IPS-NIHi7 (cell line): Measurements from ENCODE around the gene GRK3.

Experiments used
- DNase-seq: peaks from one replicate; pipeline ENCODE4 v3.0.0; 2012; ENCODE audit warnings: mixed read lengths; ENCODE audit errors: extremely low spot score

The GRK3 gene

DNA sequence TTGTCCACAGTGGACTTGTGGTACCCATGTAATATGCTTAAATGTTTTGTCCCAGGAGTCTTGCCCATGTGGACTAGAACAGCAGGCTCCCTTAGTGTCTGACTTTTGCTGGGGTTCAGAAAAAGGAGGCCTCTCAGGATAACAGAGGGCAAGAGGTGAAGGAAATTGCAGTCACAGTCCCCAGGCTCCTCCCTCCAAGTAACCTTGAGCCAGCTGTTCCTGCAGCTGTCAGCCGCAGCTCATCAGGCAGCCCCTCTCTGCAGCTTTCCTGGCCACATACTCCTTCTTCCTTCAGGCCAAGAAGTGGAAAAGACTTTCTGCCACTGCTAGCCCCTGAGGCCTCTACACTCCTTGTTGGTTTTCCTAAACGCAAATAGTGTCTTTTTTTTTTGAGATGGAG is 171.2 kb downstream of the GRK3 start:
- DNase-seq = no peak

DNA sequence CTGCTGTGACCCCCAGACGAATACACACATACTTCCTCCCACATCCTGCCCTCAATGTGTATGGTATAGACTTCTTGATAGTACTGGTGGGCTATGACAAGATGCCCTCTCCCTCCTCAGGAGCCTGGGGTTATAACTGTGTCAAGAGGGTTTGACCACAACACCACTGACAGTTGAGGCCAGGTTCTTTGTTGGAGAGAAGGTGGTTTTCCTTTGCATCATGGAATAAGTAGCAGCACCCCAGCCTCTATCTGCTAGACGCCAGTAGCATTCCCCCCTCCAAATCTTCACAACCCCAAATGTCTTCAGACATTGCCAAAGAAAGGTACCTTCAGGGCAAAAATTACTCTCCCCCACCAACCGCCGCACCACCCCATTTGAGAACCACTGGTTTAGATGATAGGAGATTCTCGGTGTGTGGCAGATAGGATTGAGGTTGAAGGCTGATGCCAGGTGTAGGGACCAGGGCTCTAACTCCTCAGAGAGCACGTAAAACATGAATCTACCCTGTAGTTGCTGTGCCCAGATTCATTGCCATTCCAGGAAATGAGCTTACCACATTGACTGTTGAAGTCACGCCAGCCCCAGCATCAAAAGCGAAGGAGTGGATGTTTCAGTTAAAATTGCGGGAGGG is 172.0 kb downstream of the GRK3 start:
- DNase-seq = no peak

DNA sequence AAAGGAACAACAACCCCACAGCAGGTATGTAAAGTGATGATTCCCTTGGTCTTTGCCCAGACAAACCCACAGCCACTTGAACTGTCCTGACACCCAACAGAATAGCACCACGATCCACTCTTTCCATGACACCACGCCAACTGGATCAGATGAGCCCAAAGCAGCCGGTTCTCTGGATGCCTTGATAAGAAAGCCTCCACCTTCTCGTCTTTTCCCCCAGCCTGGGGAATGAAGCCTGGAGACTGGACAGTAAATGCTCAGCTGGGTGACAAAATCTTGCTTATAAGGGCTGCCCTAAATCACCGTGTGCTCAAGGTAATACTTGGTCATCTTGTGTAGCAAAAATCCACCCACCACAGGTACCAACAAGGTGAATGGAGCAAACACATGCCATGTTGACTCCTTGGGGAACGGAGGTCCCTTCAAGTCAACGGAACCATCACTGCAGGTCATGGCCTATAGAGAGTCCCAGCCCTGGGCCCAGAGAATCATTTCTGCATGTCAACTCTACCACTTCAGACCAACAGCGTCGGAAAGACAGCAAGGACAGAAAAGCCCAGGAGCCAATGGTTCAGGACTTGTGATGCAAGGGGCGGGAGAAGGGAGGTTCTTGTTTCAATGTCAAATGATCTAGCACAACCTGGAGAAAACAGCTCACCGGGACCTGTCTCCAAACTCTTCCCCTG is 175.3 kb downstream of the GRK3 start:
- DNase-seq = no peak

DNA sequence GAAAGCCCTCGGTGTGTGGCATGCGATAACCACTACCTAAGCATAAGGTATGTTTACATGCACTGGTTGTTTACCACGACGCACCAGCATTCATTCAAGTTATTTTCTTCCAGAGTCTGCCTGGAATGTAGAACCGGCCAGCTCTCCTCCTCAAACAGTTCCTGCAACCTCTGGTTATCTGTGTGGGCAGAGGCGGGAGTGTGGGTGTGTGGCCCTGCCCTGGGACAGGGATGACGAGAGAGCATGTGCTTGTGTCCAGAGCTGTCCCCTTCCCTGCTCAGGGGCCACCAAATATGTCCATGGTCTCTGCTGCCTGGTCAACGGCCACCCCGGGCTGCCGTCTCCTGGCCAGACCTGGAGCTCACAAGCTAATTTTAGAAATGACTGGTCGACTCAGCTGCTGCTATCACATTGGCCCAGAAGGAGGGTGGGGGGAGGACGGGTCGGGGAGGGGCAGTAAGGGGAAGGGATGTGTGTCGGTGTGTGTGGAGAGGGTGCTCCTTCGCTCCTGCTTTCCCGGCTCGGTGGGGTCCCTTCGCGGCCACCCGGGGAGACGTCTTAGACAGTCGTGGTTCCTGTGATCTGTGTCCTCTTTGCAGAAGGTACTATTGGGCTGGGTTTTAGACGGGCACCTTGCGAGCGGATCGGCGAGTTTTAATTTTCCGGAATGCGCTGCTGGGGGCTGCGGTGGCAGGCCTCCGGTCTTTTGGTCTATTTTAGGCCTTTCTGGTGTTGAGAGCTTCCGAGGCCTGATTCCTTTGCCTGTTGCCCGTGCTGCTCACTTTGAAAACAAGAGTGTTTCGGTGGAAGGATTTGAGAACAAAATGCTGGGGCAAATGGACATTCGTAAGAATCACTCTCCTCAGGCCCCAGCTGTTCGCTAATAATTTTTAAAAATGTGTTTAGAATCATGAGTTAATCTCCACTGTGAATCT is 177.5 kb downstream of the GRK3 start, which contains the start of gene MYO18B:
MYO18B (plus strand) TSS at position 497 of the 935 bp plus-strand sequence. CDS start 18,905 bp downstream, outside the sequence.
- no peak for DNase-seq

DNA sequence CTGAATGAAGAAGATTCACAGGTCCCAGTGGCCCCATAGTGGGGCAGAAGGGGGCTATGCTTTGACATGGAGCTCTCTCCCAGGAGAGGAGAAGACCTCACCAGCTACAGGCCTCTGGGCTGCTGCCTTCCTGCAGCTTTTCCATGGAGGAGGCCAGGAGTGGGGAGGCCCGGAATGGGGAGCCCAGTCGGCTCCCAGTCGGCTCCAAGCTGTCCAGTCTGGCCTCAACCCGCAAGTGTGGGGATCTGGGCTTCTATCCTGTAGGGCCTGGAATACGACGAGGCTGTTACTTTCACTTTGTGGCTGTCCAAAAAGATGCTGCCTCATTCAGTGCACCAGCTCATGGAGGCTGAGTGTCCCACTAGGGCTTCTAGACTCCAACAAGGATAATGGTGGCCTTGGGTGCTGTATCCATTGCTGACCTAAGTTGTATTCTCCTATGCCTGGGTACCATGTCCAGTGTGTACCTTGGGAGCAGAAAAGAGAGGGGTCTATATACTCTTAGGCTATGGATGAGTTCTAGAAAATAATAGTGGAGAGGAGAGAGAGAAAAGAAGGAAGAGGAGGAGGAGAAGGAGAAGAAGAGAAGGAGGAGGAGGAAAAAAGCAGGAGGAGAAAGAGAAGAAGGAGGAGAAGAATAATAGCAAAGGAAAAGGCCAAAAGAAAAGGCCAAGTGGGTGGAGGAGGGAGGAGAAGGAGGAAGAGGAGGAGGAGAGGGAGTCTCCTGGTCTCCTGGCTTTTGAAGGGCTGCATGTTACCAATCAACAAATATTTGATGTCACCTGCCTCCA is 178.6 kb downstream of the GRK3 start:
- DNase-seq = no peak

DNA sequence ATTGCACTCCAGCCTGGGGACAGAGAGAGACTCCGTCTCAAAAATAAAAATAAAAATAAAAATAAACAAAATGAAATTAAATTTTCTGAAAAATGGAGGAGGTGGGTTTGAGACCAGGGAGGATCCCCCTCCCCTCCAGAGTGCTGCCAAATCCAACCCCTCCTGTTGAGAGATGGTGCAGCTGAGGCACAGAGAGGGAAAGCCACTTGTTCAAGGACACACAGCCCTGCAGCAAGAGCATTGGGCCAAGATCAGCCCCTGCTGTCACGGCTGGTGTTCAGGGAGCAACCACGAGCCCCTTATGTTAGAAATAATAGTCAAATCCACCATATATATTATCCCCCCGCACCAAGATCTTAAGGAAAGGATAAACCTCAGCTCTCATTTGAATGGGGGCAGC is 180.2 kb downstream of the GRK3 start:
- DNase-seq = no peak

DNA sequence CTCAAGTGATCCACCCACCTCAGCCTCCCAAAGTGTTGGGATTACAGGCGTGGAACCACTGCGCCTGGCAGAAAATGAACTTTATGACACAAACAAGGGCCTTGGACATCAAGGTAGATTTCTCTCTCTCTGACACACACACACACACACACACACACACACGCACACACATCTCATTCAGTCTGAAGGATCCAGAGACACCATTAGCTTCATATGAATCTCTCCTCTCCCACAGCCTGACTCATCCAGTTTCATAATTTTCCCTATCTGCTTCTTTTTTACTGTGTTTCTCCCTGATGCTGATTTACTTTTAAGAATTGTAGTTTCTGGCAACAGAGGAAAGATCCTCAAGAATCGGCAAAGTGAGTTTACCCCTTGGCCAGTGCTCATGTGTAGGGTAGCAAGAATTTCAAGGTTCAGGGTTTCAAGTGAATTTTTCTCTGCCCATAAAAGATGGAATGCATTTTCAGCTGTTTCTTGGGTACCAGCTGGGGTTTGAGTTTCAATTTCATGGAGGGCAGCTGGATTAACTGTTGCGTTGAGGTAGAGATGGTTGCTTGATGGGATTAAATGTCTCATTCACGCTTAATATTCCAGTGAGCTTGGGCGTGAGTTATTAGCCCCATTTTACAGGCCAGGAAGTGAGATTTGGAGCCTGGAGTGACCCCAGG is 181.0 kb downstream of the GRK3 start:
- no peak for DNase-seq

DNA sequence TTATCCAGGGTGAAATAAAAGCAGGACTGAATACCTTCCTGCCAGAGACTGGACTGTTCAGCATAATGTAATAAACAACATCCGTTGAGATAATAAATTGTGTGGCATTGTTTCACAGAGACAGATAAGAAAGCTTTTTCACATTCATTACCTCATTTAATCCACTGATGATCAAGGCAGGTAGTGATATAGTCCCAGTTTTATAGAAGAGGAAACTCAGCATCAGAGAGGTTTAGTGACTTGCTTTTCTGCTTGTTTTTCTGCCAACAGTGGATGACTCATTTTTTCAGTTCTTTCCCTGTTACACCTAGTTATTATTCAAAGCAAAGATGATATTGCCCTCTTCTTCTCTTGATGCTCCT is 181.5 kb downstream of the GRK3 start:
- DNase-seq = no peak

DNA sequence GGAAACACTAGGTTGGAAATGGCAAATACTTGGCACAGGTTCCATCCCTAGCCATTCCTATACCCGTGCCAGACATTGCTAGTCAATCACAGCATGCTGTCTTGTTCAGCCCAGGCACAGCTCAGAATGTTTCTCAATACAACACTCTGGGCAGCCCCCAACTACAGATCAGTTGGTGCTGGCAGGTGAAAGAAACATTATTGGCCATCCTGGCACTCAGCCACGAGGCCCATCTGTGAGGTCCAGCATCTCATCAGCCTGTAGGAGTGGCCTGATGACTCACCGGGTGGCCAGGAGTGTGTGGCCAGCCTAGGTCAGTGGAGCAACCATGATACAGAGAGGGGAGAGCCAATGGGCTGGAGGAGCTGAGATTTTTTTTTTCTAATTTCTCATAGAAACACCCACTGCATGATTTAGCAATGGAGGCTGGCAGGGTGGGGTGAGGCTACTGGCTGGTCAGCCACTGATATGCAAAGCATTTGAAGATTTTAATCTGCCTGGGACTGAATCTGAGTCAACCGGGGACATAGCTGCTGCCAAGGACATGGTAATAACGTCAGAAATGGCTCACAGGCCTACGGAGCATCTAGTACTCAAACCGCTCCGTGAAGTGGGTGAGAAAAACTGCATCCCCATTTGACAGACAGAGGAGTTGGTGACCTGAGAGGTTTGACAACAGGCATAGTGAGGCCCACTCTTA is 182.9 kb downstream of the GRK3 start:
- DNase-seq = no peak

DNA sequence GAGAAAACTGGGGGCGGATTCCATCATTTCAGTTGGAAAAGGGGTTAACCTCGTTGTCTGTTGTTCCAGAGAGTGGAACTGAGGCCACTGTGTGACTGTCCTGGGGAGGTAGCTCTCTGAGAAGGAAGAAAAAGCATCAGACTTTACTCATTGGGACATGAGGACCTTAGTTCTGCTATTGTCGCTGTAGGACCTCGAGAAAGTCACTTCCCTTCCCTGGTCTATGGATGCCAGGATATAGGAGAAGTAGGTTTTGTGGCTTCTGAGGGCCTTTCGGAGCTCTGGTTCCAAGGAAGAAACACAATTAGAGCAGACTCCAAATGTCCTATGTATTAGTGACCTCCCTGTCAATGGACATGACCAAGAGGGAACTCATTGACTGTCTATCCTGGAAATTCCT is 183.7 kb downstream of the GRK3 start:
- no peak for DNase-seq

DNA sequence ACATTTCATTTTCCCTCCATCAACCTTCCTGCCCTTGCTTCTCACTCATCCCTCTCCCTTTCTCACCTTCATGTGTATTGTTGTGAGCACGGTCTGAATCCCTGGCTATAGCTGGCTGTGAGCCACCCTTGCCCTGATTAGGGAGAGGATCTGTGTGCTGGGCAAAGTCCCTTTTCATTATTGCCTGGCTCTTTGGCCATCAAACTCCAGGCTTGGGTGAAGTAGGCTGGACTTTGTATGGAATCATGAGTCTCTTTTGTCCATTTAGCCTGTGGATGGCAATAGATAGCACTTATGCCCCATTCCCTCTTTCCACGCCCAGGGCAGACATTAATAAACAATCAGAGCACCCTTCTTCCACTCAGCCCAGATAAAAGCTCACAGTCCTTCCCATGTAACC is 184.2 kb downstream of the GRK3 start:
- no peak for DNase-seq

DNA sequence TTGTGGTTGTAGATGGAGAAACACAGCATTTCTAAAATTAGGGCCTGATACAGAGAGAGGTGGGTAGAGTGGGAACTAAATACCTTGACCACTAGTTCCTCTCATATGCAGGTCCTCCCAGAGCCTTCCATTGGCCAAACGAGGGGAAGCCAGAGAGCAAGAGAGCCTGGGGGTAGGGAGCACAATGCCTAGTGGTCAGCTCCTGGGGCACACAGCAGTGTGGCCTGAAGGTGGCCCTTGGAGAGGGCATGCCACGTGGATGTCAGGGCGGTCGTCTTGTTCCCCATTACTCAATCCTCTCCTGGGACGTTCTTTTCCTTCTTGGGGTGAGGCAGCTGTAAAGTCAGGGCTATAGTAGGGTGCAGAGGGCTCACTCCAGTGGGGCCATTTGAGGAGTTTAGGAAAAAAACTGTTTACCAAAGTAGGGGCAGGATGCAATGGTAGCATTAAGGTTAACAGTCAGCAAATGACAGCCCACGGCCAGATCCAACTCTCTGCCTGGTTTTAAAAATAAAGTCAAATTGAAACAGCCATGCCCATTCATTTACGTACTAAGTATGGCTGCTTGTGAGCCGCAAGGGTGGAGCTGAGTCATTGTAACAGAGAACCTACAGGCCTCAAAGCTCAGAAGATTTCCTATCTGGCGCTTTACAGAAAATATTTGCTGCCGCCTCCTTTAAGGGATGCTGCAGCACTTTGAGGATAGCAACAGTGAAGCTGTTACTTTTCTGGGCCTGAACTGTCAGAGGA is 185.1 kb downstream of the GRK3 start:
- no peak for DNase-seq

DNA sequence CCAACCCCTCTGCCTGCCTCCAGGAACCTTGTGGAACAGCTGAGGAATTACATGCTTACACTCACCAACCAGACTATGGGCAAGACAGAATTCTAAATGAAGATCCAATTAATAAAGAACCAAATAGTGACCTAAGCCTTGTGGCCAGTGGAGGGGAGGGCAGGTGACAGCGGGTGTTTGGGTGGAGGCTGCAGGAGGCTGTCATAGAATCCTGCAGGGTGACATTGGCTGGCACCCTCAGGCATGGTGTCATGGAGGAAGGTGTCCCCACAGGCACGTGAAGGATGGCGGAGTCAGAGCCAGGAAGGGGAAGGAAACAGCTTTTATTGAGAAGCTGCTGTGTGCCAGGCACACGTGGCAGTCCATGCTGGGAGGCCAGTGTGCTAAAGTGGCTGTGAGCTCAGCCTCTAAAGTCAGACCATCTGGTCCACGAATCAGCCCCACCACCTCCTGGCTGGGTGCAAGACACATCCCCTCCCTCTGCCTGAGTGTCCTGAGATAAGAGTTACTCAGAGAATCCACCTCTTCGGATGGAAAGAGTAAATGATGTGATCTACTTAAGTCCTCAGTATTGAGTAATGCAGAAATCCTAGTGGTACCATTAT is 186.2 kb downstream of the GRK3 start:
- DNase-seq = no peak

DNA sequence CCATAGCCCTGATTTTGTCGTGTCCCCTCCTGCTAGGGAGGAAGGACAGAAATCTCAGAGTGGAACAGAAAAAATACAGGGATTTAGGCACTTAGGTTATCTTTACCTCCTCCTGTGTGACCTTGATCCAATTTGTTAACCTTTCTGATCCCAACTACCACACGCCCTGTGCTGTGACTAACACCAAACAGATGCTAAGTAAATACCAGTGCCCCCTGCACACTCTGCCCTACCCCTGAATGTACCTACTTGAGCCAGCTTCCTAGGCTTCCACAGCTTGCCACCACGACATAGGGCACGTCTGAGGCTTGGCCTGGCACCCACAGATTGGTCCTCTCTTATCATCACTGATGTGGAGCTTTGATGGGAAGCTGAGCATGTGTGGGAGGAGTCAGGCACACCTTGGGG is 186.7 kb downstream of the GRK3 start:
- DNase-seq = no peak

DNA sequence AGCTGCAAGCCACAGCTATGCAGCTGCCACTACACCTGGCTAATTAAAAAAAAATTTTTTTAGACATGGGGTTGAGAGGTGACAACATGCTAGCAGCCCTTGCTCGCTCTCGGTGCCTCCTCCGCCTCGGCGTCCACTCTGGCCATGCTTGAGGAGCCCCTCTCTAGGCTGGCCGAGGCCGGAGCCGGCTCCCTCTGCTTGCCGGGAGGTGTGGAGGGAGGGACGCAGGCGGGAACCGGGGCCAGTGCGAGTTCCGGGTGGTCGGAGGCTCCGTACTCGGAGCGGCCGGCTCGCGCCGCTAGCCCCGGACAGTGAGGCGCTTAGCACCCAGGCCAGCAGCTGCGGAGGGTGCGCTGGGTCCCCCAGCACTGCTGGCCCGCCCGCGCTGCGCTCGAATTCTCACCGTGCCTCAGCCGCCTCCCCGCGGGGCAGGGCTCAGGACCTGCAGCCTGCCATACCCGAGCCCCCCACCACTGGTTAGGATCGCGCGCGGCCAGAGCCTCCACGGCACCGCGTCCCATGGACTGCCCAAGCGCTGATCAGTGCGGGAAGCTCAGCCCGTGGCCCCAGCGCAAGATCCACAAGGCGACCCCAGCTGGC is 188.2 kb downstream of the GRK3 start:
- DNase-seq = no peak

DNA sequence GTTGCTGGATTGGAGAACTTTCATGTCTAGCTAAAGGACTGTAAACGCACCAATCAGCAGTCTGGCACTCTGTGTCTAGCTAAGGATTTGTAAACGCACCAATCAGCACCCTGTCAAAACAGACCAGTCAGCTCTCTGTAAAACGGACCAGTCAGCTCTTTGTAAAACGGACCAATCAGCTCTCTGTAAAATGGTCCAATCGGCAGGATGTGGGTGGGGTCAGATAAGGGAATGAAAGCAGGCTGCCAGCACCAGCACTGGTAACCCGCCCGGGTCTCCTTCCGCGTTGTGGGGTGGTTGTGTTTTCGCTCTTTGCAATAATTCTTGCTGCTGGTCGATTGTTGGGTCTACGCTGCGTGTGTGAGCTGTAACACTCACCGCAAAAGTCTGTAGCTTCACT is 188.8 kb downstream of the GRK3 start:
- DNase-seq = no peak

DNA sequence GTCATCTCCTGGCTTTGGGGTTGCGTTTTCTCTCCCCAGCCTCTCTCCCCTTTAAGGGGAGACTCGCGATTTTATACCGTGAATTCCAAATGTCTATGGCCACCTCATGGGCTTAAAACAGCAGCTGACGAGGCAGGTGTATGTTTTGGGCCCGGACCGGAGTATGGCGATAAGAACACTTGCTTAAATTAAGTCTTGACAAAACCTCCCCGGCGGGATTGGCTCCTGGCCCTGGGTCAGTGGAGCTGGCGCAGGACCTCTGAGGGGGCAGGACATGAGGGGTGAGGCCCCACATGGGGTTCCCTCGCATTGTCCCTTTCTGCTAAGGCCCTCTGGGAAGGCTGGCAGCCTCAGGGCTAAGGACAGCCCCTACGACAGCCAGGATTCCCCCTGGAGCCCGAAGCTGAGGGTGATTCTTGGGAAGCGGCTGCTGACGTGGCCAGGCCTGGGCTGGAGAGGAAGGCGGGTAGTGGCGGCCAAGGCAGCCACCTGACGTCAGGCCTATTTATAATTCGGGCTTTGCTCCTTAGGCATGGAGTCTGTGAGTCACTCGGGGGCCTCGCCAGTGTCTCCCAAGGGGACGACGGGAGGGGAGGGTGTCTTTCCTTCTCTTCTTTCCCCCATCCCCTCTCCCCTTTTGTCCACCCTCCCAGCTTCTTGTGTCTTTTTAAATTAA is 190.2 kb downstream of the GRK3 start:
- no peak for DNase-seq

DNA sequence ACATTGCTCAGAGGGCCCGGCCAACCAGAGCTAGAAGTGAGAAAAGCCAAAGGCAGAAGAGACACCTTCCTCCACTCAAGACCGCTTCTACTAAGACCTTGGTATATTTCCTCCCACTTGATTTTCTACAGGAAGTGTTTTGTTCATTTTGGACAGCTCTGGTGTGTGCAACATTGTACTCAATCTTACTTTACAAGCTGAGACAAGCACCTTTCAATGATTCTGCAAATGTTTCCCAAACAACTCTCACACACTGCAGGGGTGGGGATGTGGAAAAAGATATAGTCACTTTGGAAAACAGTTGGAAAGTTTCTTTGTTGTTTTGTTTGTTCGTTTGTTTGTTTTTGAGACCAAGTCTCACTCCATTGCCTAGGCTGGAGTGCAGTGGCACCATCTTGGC is 193.2 kb downstream of the GRK3 start:
- no peak for DNase-seq

DNA sequence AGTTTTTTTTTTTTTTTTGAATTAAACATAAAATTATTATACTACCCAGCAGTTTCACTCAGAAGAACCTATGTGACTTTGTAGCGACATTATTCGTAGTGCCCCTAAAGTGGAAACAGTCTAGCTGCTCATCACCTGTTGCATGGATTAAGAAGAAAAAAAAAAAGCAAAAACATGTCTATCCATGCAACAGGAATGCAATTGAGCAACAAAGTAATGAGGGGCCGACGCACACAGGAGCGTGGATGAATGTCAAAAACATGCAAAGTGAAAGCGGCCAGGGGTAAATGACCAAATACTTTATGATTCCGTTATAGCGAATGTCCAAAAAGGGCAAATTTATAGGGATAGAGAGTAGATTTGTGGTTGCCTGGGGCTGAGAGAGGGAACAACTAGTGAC is 193.8 kb downstream of the GRK3 start:
- DNase-seq = no peak
